Measurements from ENCODE around the gene IGFBP2.
"Not testable (repeated sequence)": the region's sequence is repeated elsewhere in the genome, so short reads cannot be mapped to it uniquely, and the experiment has no call there.

IGFBP2 gene

GRCh38 chr2:216590780-216591179 lies 42.4 kb upstream of the IGFBP2 start:
- no peak for TF ChIP-seq CTCF (IDR thresholded peaks at IDR 0.05; ENCODE audit: borderline replicate concordance, control extremely low read depth, extremely low read depth, insufficient read depth, missing control alignments)
- in situ Hi-C loops (cut with MboI; ENCODE audit: low sequenced_read_pairs, unreplicated experiment), result no loop called here
- DNase-seq (ENCODE audit: low spot score), result no peak

- DNase-seq (ENCODE audit: low spot score), result no peak
- in situ Hi-C loops (cut with MboI; ENCODE audit: low sequenced_read_pairs, unreplicated experiment), result no loop called here
- TF ChIP-seq CTCF (IDR thresholded peaks at IDR 0.05; ENCODE audit: borderline replicate concordance, control extremely low read depth, extremely low read depth, insufficient read depth, missing control alignments), result no peak
Observed at GRCh38 chr2:216591480-216591879, 41.7 kb upstream of the IGFBP2 start.

- DNase-seq (ENCODE audit: low spot score), result no peak
- in situ Hi-C loops (cut with MboI; ENCODE audit: low sequenced_read_pairs, unreplicated experiment), result no loop called here
- no peak for TF ChIP-seq CTCF (IDR thresholded peaks at IDR 0.05; ENCODE audit: borderline replicate concordance, control extremely low read depth, extremely low read depth, insufficient read depth, missing control alignments)
Observed at GRCh38 chr2:216594081-216594480, 39.1 kb upstream of the IGFBP2 start.

GRCh38 chr2:216596236-216596979 lies 36.8 kb upstream of the IGFBP2 start:
- in situ Hi-C loops (cut with MboI; ENCODE audit: low sequenced_read_pairs, unreplicated experiment), result no loop called here
- no peak for DNase-seq (ENCODE audit: low spot score)
- TF ChIP-seq CTCF (IDR thresholded peaks at IDR 0.05; ENCODE audit: borderline replicate concordance, control extremely low read depth, extremely low read depth, insufficient read depth, missing control alignments), result no peak

GRCh38 chr2:216596980-216597509 lies 36.2 kb upstream of the IGFBP2 start:
- in situ Hi-C loops (cut with MboI; ENCODE audit: low sequenced_read_pairs, unreplicated experiment), result no loop called here
- no peak for TF ChIP-seq CTCF (IDR thresholded peaks at IDR 0.05; ENCODE audit: borderline replicate concordance, control extremely low read depth, extremely low read depth, insufficient read depth, missing control alignments)

GRCh38 chr2:216597825-216598224 lies 35.4 kb upstream of the IGFBP2 start:
- DNase-seq (ENCODE audit: low spot score); in situ Hi-C loops (cut with MboI; ENCODE audit: low sequenced_read_pairs, unreplicated experiment): not testable (repeated sequence)

More at GRCh38 chr2:216596980-216597509, 36.2 kb upstream of the IGFBP2 start:
- no peak for DNase-seq (ENCODE audit: low spot score)

- in situ Hi-C loops (cut with MboI; ENCODE audit: low sequenced_read_pairs, unreplicated experiment), result no loop called here
- TF ChIP-seq CTCF (IDR thresholded peaks at IDR 0.05; ENCODE audit: borderline replicate concordance, control extremely low read depth, extremely low read depth, insufficient read depth, missing control alignments), result no peak
- DNase-seq (ENCODE audit: low spot score), result no peak
Observed at GRCh38 chr2:216601632-216602409, 31.4 kb upstream of the IGFBP2 start.
